Bronchial epithelial cell (primary cell): ENCODE results near the gene SLC17A8. TPM values are rescaled to one million over a fixed set of nuclear protein-coding genes. Genes with fewer than 3 reads are reported as not detected.

Source experiments
- DNase-seq: peaks from one replicate; pipeline ENCODE4 v3.0.0-alpha.2; 2010; ENCODE audit warnings: low read depth
- FAIRE-seq: peaks from 2 replicates; lab custom pipeline; 2011; peaks lifted over from hg19 to GRCh38; lab: Jason Lieb, UNC
- H3K27me3 ChIP-seq: 2 replicates; pipeline ENCODE4 v1.5.1; 2011; ENCODE audit warnings: low read length; ENCODE audit not compliant: control insufficient read depth, insufficient read depth
- H3K36me3 ChIP-seq: 2 replicates; pipeline ENCODE4 v1.5.1; 2011; ENCODE audit warnings: low read length; ENCODE audit not compliant: control insufficient read depth, insufficient read depth
- H3K4me3 ChIP-seq: 2 replicates; pipeline ENCODE4 v1.5.1; 2011; ENCODE audit warnings: mild to moderate bottlenecking, low read depth, low read length, control low read depth
- total RNA-seq: library from RNA; depleted of rRNA; stranded (reverse); fragments of >200 nt; gene quantifications from 2 replicates; pipeline ENCODE4 v1.2.1, GENCODE V29; 2014
- TF ChIP-seq, protein P1 (sequence below): IDR thresholded peaks from 2 replicates; pipeline ENCODE4 v1.5.1; 2011; ENCODE audit warnings: mild to moderate bottlenecking, moderate library complexity, low read length, control low read depth, inconsistent platforms; ENCODE audit not compliant: insufficient read depth, severe bottlenecking

The SLC17A8 gene
- total RNA-seq, 1 donor from 2014 or later, result not detected

DNA sequence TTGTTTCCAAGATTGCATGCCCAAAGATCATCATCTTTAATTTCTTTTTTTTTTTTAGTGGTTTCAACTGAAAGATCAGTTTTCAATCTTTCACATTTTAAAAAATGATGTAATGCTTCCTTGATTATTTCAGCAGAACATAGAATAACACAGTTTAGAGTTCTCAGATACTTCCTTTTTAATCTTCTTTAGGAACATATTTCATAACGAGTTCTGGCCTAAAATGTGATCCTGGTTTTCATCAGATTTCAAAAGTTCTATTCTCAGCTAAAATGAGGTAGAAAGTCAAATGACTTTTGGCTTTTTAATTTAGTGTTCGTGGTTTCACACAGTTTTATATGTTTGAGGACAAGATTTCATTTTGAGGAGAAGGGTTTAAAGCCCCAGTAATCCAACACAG is 76.8 kb downstream of the SLC17A8 start:
- FAIRE-seq, result no peak
- DNase-seq, result no peak
- Histone ChIP-seq H3K36me3 (no peaks in the 10 kb centered on the region), H3K27me3 (no peaks in the 10 kb centered on the region), H3K4me3 (no peak overlapping the region)
- TF ChIP-seq, protein P1, sequence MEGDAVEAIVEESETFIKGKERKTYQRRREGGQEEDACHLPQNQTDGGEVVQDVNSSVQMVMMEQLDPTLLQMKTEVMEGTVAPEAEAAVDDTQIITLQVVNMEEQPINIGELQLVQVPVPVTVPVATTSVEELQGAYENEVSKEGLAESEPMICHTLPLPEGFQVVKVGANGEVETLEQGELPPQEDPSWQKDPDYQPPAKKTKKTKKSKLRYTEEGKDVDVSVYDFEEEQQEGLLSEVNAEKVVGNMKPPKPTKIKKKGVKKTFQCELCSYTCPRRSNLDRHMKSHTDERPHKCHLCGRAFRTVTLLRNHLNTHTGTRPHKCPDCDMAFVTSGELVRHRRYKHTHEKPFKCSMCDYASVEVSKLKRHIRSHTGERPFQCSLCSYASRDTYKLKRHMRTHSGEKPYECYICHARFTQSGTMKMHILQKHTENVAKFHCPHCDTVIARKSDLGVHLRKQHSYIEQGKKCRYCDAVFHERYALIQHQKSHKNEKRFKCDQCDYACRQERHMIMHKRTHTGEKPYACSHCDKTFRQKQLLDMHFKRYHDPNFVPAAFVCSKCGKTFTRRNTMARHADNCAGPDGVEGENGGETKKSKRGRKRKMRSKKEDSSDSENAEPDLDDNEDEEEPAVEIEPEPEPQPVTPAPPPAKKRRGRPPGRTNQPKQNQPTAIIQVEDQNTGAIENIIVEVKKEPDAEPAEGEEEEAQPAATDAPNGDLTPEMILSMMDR, result no peak

DNA sequence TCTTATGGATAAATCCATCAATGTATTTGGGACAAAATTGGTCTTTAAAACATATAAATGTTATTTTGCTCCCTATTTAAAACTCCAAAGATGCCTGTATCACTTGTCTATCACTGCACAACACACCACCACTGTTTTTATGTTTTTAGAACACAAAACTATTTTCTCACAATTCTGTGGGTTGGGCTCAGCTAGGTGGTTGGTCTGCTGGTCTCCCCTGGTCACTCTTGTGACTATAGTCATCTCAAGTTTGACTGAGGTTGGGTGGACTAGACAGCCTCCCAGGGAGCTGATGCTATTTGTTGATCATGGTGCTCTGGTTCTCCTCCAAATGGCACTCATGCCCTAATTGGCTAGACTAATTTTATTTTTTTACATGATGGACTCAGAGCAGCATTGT is 77.3 kb downstream of the SLC17A8 start:
- FAIRE-seq, result no peak
- TF ChIP-seq, protein P1, result no peak
- DNase-seq, result no peak
- Histone ChIP-seq H3K27me3 (no peaks in the 10 kb centered on the region), H3K36me3 (no peaks in the 10 kb centered on the region), H3K4me3 (no peak overlapping the region)

DNA sequence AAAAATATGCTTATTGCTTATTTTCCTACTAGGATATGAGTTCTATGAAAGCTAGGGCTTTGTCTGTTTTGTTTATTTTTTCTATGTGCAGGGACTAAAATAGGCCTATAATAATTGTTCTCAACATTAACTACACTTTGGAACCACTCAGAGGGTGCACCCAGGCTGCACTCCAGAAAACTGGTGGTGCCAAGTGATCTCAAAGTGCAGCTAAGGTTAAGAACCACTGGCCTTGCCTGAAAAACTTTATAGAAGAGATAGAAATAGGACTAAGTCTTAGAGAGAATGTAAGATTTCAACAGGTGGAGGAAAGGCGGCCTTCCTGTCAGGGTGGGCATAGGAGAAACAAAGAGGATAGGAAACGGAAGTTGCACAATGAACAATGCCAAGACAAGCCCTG is 79.1 kb downstream of the SLC17A8 start:
- FAIRE-seq, result no peak
- TF ChIP-seq, protein P1, result no peak

DNA sequence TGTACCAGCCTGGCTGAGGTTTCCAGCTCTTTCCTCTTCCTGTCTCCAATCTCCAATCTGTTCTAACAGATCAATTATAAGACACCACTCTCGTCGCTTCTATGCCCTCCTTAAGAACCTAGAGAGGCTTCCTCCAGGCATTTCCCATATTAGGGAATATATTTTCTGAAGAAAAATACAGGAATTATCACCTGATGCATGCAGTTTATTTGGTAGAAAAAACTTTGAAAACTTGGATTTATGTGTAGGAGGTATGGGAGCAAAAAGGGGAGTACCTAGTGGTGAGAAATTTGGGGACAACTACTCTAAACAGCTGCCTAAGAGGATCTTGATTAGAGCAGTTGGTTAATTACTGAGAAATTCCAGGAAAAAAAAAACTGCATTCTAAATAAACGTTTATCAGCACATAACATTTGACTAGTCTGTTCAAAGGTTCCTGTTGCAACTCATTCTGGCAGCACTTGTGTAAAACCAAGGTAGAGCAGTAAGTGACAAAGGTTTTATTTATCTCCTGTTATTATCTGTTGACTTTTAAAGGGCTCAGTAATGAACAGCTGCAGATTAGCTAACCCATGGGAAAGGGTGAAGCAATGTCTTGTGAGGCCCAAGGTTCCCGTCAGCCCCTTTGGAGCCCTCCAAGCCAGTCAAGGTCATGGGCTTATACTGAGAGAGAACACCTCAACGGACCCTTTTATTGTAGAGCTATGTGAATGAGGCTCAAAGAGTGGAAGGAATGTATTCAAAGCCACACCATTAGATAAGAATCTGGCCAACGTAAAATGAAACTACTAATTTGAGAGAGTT is 80.4 kb downstream of the SLC17A8 start:
- Histone ChIP-seq H3K4me3 (no peak overlapping the region), H3K27me3 (no peaks in the 10 kb centered on the region), H3K36me3 (no peaks in the 10 kb centered on the region)
- FAIRE-seq, result no peak
- DNase-seq, result no peak
- TF ChIP-seq, protein P1, result no peak

More for the DNA sequence above, 79.1 kb downstream of the SLC17A8 start:
- no peaks in the 10 kb centered on the region for H3K27me3 ChIP-seq
- H3K36me3 ChIP-seq, result no peaks in the 10 kb centered on the region
- DNase-seq, result no peak
- no peak overlapping the region for H3K4me3 ChIP-seq

DNA sequence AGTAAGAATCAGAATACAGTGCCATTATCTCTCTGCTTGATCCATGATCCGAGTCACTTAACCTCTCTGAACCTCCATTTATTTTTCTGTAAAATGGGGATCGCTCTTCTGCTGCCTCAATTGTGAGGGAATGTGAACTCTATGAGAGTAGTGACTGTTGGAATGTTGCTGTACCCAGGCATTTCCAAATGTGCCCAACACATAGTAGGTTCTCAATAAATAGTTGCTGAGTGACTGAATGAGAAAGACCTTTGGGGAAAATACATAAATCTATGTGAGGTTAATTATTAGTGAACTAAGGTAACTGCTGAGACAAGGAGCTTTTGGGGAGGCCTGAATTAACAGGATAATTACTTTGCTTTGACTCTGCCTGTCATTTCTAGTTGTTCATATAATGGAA is 82.9 kb downstream of the SLC17A8 start:
- Histone ChIP-seq H3K27me3 (no peaks in the 10 kb centered on the region), H3K4me3 (no peak overlapping the region), H3K36me3 (no peaks in the 10 kb centered on the region)
- FAIRE-seq (no peak), DNase-seq (no peak)
- TF ChIP-seq, protein P1, result no peak
